GM19238 (cell line): ENCODE measurements around the gene YKT6.

ENCODE experiments used
- DNase-seq: peaks from one replicate; pipeline ENCODE4 v3.0.0; 2011; ENCODE audit warnings: low spot score; ENCODE audit not compliant: insufficient read length

The YKT6 gene

GRCh38 chr7:44217852-44218402 lies 17.1 kb downstream of the YKT6 start:
- DNase-seq = no peak

GRCh38 chr7:44218418-44219201 lies 17.8 kb downstream of the YKT6 start:
- no peak for DNase-seq

- no peak for DNase-seq
Observed at GRCh38 chr7:44219371-44220045, 18.7 kb downstream of the YKT6 start.

- no peak for DNase-seq
Observed at GRCh38 chr7:44220046-44220357, 19.2 kb downstream of the YKT6 start.

- no peak for DNase-seq
Observed at GRCh38 chr7:44220358-44221112, 19.8 kb downstream of the YKT6 start.

GRCh38 chr7:44221231-44221791 lies 20.5 kb downstream of the YKT6 start:
- no peak for DNase-seq

- no peak for DNase-seq
Observed at GRCh38 chr7:44222074-44222473, 21.3 kb downstream of the YKT6 start.

- DNase-seq = no peak
Observed at GRCh38 chr7:44222776-44223261, 22.0 kb downstream of the YKT6 start.

- DNase-seq = no peak
Observed at GRCh38 chr7:44223362-44224079, 22.7 kb downstream of the YKT6 start.

GRCh38 chr7:44224080-44224973 lies 23.5 kb downstream of the YKT6 start:
- DNase-seq = no peak

- no peak for DNase-seq
Observed at GRCh38 chr7:44224974-44225565, 24.3 kb downstream of the YKT6 start.

- no peak for DNase-seq
Observed at GRCh38 chr7:44225566-44226395, 25.0 kb downstream of the YKT6 start.

GRCh38 chr7:44226396-44226753 lies 25.6 kb downstream of the YKT6 start:
- DNase-seq = no peak

- no peak for DNase-seq
Observed at GRCh38 chr7:44227911-44228310, 27.1 kb downstream of the YKT6 start.

GRCh38 chr7:44228571-44229350 lies 28.0 kb downstream of the YKT6 start:
- no peak for DNase-seq

GRCh38 chr7:44229546-44230105 lies 28.8 kb downstream of the YKT6 start:
- no peak for DNase-seq

- DNase-seq = no peak
Observed at GRCh38 chr7:44230286-44230685, 29.5 kb downstream of the YKT6 start.

GRCh38 chr7:44231088-44231487 lies 30.3 kb downstream of the YKT6 start:
- no peak for DNase-seq
